ENCODE data around the gene DGKI.
"Not testable (repeated sequence)": the region's sequence is repeated elsewhere in the genome, so short reads cannot be mapped to it uniquely, and the experiment has no call there.

Gene DGKI

GRCh38 chr7:137835486-137836112 lies 11.2 kb downstream of the DGKI start:
- no peak for DNase-seq (ENCODE audit: low read depth)

- DNase-seq (ENCODE audit: low read depth), result no peak
These were observed 12.2 kb downstream of the DGKI start for GRCh38 chr7:137834552-137834951.

GRCh38 chr7:137832990-137833389 lies 13.8 kb downstream of the DGKI start:
- DNase-seq (ENCODE audit: low read depth), result not testable (repeated sequence)

- no peak for DNase-seq (ENCODE audit: low read depth)
These were observed 14.4 kb downstream of the DGKI start for GRCh38 chr7:137832382-137832781.

- DNase-seq (ENCODE audit: low read depth), result not testable (repeated sequence)
These were observed 15.2 kb downstream of the DGKI start for GRCh38 chr7:137831555-137831954.

- DNase-seq (ENCODE audit: low read depth), result no peak
These were observed 17.3 kb downstream of the DGKI start for GRCh38 chr7:137829337-137829992.

- no peak for DNase-seq (ENCODE audit: low read depth)
These were observed 18.3 kb downstream of the DGKI start for GRCh38 chr7:137828456-137828855.

- no peak for DNase-seq (ENCODE audit: low read depth)
These were observed 21.3 kb downstream of the DGKI start for GRCh38 chr7:137825489-137825888.

GRCh38 chr7:137820677-137821420 lies 25.9 kb downstream of the DGKI start:
- DNase-seq (ENCODE audit: low read depth), result peak; percentile 85

GRCh38 chr7:137820156-137820555 lies 26.6 kb downstream of the DGKI start:
- DNase-seq (ENCODE audit: low read depth), result no peak

GRCh38 chr7:137818036-137818435 lies 28.7 kb downstream of the DGKI start:
- DNase-seq (ENCODE audit: low read depth), result peak; percentile 82

- no peak for DNase-seq (ENCODE audit: low read depth)
These were observed 30.0 kb downstream of the DGKI start for GRCh38 chr7:137816696-137817320.

GRCh38 chr7:137813541-137813940 lies 33.2 kb downstream of the DGKI start:
- DNase-seq (ENCODE audit: low read depth), result no peak

- DNase-seq (ENCODE audit: low read depth), result no peak
These were observed 36.5 kb downstream of the DGKI start for GRCh38 chr7:137810248-137810647.

- no peak for DNase-seq (ENCODE audit: low read depth)
These were observed 41.9 kb downstream of the DGKI start for GRCh38 chr7:137804836-137805235.

- DNase-seq (ENCODE audit: low read depth), result no peak
These were observed 45.3 kb downstream of the DGKI start for GRCh38 chr7:137801491-137801890.

- peak; percentile 59 for DNase-seq (ENCODE audit: low read depth)
These were observed 45.8 kb downstream of the DGKI start for GRCh38 chr7:137801003-137801402.

GRCh38 chr7:137798073-137798763 lies 48.6 kb downstream of the DGKI start:
- DNase-seq (ENCODE audit: low read depth), result no peak

GRCh38 chr7:137795211-137795610 lies 51.6 kb downstream of the DGKI start:
- DNase-seq (ENCODE audit: low read depth), result no peak

- no peak for DNase-seq (ENCODE audit: low read depth)
These were observed 54.8 kb downstream of the DGKI start for GRCh38 chr7:137791930-137792329.

GRCh38 chr7:137790828-137791227 lies 55.9 kb downstream of the DGKI start:
- no peak for DNase-seq (ENCODE audit: low read depth)

GRCh38 chr7:137789215-137789882 lies 57.4 kb downstream of the DGKI start:
- no peak for DNase-seq (ENCODE audit: low read depth)
